Effector CD4-positive, alpha-beta T cell (primary cell): Measurements from ENCODE around the gene BMF.

Experiments used
- DNase-seq: peaks from one replicate; pipeline ENCODE4 v3.0.0-alpha.2; 2020

Gene BMF

DNA sequence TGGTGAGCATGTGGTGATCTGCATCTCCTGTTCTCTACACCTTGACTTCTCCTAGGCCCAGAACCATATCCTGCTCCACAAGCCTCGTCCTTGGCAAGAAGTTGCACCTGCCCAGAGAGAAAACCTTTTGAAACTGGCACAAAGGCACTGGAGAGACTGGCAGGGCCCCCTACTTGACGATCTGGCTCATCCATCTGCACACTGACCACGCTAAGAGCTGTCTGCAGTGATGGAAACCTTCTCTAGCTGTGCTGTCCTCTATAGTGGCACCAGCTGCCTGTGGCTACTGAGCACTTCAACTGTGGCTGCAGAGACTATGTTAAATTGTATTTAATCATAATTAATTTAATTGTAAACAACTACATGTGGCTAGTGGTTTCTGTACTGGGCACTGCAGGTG is 43.5 kb downstream of the BMF start:
- no peak for DNase-seq

DNA sequence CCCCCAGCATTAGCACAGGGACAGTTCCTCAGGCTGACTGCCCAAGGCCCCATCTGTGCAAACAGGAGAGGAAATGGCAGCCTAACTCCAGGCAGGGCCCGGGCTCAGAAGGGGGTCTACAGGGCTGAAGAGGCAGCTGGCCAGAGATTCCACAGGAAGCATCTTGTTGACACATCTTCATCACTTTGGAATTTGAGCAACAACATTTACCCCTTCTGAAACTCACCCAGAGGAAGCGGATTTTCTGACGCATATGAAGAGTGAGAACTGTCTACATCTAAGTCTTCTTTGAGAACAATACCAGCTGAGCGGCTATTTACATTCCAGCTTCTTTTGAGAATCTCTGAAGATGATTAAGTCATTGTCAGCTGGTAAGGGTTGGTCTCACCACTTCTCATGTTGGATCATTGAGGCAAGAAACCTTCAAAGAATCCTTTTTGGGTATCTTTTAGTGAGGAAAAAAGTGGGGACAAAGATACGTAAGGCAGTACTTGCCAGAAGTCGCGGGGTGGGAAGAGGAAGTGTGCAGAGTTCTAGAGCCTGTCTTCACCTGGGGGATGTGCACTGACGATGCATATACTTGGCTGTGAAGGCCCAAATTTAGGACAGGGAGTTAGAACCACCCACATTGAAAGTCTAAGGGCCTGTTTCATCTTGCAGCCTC is 44.3 kb downstream of the BMF start:
- no peak for DNase-seq

DNA sequence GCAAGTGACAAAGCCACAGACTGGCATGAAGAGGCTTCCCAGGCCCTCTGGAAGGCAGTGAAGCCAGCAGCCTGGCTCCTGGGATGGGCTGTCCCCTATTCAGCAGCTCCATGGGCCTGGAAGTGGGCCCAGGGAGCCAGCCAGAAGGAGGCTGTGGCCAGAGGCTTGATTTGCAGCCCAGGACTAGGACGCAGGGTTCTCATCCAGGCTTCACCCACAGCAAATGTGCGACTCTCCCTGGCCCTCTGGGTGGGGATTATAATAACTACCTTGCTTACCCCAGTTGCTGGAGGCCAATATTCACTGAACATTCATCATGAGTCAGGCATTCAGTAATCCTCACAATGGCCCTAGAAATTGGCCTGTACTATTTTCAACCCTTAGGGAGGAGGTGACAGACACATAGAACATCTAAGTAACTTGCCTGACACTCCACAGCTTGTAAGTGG is 45.1 kb downstream of the BMF start:
- DNase-seq, result no peak

DNA sequence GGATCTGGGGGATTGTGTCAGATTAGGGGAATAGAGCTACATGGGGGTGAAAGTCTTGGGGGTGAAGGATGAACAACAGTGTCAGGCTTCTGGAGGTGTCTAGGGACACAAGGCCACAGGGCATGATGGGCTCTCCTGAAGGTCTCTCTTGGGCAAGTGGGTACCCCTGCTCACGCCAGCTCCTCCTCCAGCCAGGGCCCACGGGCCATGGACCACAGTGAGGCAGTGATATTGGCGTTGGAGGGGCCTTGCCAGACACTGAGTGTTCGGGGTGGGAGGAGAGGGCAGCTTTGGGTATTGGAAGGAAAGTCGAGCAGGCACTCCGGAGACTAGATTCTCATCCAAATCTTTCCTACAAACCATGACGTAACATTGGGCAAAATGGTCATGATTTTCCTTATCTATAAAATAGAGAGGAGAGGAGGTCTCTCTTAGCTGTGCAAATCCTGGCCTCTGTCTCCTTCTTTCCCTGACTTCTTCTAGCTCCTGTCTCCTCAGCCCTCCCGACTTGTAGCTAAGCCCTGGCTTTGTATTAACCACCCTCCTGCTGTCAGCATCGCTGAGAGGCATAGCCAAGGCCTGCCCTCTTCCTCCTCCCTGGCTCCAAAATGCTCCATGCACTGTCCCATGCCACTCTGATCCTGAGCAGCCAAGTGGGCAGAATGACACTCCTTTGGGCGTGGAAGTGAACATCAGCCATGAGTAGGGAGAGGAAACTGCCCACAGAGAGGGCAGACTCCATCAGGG is 45.7 kb downstream of the BMF start:
- no peak for DNase-seq

DNA sequence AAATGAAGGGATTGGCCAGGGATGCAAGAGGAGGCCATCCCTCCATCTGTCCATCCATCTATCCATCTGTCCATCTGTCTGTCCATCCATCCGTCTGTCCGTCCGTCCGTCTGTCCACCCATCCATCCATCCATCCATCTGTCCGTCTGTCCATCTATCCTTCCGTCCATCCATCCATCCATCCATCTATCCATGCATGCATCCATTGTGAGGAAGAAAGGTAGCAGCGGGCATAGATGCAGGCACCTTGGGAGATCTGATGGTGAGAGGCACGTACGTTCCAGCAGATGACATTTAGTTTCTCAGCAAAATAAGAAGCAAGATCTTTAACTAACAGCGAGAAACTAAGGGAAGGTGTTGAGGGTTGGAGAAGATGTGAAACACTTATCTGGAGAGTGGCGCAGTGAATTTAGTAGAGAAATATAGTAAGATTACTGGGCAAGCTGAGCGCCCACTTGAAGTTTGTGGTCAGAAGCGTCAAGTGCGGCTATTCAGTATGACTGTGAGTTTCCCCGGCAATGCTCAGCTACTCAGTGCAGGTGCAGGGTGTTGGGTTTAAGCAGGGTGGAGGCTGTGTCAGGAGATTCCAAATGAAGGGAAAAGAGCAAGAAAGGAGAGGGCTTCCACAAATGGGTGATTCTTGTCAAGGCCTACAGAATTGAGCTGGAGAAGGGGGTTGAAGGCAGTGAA is 47.3 kb downstream of the BMF start:
- DNase-seq, result no peak

DNA sequence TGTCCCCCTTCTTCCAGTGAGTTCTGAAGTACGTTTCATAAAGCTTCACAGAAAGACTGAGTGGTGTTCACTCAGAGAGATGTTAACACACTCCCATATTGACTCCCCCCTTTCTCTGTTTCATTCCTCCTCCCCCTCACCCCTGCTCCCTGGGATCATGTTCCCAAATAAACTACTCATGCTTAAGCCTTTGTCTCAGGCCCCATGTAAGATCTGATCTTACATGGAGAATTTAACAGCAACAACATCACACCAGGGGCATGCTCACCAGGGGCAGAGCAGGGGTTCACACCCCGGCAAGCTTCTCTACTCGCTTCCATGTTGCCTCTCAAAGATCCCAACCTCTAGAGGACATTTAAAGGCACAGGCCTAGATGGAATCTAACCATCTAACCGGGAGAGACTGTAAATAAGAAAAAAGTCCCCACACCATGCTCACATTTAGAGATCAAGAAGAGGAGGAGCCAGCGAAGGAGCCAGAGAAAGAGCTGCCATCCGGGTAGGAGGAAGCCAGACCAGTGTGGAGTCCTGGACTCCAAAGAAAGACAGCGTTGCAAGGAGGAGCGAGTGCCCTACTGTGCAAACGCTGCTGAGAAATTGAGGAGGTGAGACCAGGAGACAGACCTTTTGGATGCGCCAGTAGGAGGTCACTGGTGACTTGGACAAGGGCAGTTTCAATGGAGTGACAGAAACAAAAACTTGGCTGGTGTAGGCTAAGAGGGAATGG is 48.3 kb downstream of the BMF start:
- no peak for DNase-seq

DNA sequence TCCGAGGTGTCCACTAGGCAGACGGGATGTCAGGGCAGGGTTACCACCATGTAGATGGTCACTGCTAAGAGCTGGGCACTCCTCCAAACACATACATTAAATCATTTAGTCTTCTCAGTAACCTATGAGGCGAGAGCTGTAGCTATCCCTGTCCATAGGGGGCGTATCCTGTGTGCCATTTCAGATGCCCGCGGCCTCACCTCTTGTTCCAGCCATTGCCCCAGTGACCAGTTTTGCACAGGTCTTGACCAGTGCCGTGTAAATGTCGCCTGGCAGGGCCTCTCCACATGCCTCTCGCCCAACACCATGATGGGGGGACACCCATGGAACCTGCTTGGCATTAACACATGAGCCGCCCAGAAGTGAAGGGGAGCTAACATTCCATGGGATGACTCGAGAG is 48.9 kb downstream of the BMF start:
- no peak for DNase-seq

DNA sequence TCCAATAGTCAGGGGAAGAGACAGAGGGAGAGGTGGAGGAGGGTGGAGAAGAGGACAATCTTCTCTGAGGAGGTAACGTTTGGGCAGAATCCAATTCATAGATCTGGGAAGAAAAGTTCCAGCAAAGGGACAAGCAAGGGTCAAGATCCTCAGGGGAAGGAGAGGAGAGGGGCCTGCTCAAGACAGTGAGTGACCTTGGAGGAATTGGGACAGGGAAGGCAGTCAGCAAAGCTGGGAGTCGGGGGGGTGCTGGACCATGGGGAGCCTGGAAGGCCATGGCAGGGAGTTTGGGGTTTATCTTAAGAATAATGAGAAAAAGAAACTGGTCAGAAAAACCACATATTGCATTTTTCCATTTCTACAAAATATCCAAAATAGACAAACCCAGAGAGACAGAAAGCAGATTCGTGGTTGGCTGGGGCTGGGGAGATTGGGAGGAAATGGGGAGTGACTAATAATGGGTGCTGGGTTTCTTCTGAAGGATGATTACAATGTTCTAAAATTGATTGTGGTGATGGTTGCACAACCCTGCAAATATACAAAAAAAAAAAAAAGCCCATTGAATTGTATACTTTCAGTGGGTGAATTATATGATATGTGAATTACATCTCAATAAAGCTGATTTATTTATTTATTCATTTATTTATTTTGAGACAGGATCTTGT is 50.1 kb downstream of the BMF start:
- DNase-seq, result no peak

DNA sequence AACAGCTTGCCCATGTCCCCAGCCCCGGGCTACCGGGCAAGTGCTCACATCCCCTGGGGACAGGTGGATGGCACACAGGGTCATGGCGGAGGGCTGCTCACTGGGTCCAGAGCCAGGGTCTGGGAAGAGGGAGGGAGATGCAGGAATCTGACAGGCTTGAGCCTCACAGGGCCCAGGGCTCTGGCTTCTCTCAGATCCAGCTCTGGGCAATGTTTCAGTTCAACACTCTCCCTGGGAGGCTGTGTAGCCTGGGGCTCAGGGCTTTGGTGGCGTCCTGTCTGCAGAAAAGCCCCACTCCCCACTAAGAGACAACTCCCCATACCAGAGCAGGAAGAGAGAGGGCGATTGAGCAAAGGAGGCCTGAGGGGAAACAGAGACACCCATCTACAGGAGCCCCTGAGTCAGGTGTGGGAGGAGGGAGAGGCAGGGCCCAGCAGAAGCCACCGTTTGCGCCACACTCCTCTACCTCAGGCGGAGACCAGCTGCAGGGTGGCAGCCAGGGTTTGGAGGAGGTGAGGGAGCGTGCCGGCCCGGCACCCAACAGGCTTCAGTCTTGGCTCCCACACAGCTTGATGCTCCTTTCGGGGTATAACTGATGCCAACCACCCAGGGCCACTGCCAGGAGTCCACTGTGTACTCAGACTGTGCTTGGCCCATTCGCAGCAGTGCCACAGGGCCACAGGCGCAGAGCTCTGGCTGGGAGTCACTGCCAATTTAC is 52.9 kb downstream of the BMF start:
- DNase-seq, result no peak

DNA sequence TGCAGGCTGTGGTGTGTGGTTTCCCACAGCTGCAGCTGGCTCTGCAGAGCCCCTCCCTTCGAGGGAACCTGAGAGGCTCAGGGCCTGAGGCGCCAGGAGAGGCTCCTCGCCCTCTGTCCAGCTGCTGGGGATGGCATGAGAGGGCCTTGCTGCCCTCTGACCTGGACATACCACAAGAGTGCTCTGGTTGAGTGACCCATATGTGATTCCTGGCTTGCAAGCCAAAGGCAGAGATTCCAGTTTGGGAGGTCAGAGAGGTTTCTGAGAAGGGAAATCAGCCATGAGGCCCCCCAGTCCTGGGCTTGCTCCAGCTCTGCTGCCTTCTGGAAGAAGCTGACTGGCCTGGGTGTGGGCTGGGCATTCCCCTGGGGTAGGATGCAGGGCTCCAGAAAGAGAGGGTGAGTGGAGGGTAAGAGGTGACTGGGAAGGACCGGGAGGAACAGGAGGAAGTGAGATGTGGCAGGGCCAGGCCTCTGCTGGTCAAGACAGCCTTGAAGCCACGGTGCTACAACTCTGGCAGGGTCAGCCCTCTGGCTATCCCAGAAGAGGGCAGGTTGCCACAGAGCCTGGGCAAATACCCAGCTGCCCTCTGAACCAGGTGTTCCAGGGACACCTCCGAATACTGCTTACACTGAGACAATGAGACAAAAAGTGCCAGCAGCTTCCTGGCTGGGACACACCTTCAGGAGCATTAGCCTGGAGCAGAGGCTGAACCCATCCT is 53.7 kb downstream of the BMF start:
- DNase-seq, result no peak

DNA sequence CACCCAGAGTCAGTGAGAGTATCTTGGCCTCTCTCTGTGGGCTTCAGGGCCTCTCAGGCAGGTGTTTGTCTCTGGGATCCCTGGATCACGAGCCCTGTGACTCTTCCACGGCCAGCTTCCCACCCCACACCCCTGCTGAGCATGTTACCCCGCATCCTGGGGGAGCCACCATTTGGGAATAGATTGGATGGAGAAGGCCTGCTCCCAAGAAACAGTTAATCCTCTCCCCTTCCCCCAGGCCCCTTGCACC is 54.1 kb downstream of the BMF start:
- DNase-seq, result no peak

DNA sequence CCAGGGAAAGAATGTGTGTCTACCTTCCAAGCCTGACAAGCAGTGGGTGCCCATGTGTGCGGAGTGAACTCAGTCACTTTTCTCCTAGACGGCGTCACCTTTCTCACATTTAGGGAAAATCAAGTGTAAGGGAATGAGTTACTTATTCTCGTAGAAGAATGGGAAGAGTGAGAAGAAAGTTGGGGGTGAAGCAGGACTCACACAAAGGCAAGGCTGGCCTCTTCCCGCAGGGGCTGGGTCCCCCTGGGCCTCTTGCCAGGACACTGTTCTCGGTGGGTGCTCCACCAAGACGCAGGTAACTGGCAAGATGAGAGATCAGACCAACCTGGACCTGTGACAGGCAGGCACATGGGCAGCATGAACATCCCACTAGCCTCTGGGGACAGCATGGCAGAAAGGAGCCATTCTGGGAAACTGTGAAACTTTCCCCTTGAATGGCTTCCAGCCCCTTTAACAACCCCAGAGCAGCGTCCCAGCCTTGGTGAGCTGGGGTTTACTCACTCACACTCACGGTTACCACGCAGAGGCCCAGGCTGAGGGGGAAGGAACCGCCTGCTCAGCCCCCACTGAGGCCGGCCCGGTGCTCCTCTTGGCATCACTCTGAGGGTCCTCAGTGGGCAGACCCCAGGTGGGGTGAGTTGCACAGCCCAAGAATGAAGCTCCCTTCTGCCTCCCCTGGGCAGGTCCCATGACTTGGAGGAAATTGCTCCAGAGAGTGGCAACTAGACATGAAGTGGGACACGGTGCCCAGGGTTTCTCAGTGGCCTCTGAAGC is 54.7 kb downstream of the BMF start:
- DNase-seq, result no peak

DNA sequence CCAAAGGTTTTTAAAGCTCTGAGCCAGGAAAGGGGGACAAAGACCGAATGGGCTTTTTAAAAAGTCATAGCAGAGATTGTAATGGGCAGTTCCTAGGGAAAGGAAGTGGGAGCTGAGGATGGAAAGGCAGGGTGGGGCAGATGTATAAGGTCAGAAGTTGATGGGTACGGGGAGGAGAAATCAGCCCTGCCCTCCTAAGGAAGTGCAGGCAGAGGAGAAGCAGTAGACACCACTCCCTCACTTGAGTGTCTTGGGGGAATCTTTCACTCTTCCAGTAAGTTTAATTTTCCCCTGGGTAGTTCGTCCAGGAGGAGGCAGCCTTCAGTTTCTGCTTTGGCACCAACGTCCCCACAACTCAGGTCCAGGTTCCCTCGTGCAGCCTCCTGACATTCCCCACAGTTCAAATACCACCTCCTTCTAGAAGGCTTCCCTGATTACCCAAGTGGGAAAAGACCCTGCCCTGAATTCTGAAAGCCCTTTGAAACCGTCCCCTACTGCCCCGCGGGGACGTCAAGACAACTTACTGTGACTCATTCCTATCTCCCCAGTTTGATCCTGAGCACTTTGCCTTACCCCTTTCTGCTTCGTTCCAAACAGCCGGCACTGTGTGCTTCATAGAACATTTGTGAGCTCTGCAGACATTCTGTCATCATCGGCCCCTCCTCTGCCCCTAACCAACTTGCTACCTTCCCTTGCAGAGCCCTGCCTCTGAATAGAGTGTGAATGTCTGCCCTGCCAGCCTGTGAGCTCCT is 55.4 kb downstream of the BMF start:
- no peak for DNase-seq

DNA sequence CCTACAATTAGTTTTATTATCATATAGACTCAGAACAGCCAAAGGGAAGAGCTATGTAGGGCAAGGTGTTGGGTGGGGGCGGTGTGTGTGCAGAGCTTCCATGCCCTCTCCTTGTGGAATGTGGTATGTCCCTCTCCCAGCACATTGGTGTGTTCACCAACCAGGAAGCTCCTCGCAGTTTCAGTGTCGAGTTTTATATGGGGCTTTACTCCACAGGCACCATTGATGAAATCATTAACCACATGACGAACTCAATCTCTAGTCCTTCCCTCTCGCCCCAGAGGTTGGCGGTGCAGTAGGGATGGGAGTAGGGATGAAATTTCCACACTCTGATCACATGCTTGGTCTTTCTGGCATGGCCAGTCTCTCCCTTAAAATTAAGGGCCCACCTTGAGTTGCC is 56.1 kb downstream of the BMF start:
- DNase-seq, result no peak

DNA sequence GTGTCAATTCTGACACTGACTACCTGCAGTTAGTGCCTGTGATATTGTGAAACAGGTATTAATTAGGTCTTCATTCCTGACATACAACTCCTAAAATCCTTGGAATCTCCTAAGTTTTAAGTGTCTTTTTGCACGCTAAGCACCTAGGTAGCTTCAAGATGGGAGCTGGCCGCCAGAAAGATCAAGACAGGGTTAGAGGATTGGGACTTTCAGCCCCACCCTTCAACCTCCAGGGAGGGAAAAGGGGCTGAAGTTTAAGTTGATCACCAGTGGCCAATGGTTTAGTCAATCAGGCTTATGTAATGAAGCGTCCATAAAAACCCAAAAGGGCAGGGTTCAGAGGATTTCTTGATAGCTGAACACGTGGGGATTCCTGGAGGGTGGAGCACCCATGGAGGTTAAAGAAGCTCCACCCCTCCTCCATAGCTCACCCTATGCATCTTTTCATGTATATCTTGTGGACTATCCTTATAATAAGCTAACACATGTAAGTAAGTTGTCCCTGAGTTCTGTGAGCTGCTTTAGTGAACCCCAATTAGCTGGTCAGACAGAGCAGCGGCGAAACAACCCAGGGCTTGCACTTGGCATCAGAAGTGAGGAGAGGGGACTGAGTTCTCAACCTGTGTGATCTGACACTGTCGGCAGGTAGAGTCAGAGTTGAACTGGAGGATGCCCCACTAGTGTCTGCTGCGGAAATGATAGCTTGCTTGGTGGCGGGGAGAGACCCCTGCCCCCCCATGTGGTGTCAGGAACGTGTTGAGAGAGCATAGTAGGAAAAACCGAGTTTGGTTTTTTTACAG is 56.9 kb downstream of the BMF start:
- DNase-seq, result no peak

DNA sequence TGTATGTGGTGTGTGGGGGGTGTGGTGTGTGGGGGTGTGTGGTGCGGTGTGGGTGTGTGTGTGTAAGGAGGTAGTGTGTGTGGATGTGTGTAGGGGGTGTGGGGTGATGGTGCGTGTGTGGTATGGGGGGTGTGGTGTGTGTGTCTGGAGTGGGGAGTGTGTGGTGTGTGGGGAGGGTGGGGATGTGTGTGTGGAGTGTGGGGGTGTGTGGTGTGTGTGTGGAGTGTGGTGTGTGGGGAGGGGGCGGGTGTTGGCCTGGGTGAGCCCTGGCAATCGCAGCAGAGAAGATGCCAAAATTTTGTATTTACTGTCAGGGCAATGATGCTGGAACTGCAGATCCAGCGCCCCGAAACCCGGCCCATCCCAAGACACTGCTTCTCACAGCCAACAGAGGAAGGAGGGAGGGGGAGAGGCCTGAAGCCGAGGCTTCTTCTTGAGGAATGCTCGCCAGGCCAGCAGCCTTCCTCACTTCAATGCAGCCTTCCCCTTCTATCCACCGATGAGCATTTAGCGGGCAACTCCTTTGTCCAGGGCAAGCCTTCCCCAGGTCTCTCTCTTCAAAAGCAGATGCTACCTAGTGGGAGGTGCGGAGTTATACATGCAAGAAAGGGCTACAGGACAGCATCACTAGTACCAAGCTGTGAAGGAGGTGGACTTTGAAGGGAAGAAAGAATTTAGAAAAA is 57.8 kb downstream of the BMF start:
- DNase-seq, result no peak

DNA sequence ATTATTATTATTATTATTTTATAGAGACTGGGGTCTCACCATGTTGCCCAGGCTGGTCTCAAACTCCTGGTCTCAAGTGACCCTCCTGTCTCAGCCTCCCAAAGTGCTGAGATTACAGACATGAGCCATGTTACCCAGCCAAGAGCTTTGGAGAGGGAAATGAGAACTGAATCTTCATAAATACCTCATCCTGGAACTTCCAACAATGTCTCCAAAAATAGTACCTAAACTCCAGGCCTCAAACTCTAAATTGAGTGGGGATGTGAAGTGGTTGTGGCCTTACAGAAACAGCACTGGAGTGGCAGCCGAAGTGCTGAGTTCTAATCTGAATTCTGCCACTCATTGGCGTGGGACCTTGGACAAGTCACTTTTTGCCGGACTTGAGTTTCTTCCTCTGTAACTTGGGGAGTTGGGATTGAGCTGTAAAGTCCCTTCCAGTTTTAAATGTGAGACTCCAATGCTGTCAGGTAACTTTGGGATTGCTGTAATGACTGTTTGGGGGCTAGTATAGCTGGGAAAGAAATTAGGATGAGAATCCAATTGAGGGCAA is 59.7 kb downstream of the BMF start:
- DNase-seq, result no peak

DNA sequence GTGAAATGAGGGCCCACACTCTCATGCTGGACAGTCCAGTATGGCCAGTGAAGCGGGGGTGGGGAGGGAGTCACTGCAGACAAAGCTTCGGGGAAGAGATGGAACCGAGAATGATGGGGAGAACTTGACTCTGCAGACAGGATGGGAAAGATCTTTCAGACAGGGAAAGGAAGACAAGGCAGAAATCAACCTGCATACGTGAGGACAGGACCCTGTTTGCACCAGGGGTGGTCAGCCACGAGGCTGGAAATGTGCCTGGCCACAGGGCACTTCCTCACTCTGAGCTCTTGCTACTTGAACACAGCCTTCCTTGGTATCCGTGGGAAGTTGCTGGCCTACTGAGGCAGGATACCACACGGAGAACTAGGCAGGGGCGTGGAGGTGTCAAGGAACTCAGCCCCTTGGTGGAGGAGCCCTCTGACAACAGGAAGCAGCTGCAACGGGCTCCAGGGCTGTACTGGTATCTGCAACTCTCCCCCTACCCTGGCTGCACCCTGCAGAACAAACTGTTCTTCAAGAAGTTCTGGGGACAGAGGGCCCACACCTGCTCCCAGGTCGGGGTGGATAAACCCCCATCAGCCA is 60.4 kb downstream of the BMF start:
- DNase-seq, result no peak
